HG02943 (cell line): Measurements from ENCODE around the gene IFTAP.
"Not testable (repeated sequence)": the region's sequence is repeated elsewhere in the genome, so short reads cannot be mapped to it uniquely, and the experiment has no call there.

ENCODE experiments used
- ATAC-seq: cut with Tn5 transposase; IDR thresholded peaks from one replicate; pipeline ENCODE4 v1.9.1; 2021; ENCODE audit warnings: mild to moderate bottlenecking, low read depth, moderate library complexity; ENCODE audit not compliant: unreplicated experiment

The IFTAP gene

GRCh38 chr11:36594316-36594989 lies at the start of gene IFTAP:
Gene IFTAP (plus strand): TSS chr11:36594502. CDS start chr11:36610104, 15,602 bp downstream.
- ATAC-seq = peak; percentile 77

GRCh38 chr11:36550385-36551115 lies 43.8 kb upstream of the IFTAP start:
- ATAC-seq = no peak

GRCh38 chr11:36557390-36557789 lies 36.9 kb upstream of the IFTAP start:
- ATAC-seq = not testable (repeated sequence)

GRCh38 chr11:36557991-36558390 lies 36.3 kb upstream of the IFTAP start:
- no peak for ATAC-seq

GRCh38 chr11:36558571-36559413 lies 35.5 kb upstream of the IFTAP start:
- ATAC-seq = no peak

- no peak for ATAC-seq
Observed at GRCh38 chr11:36564376-36565030, 29.8 kb upstream of the IFTAP start.

- ATAC-seq = no peak
Observed at GRCh38 chr11:36565031-36565610, 29.2 kb upstream of the IFTAP start.

GRCh38 chr11:36566407-36567053 lies 27.8 kb upstream of the IFTAP start:
- no peak for ATAC-seq

GRCh38 chr11:36567694-36568093 lies 26.6 kb upstream of the IFTAP start, which contains the start of gene RAG1:
Gene RAG1 (plus strand): TSS chr11:36568007. CDS start chr11:36573305, 5,298 bp downstream.
- no peak for ATAC-seq

GRCh38 chr11:36569095-36569494 lies 25.2 kb upstream of the IFTAP start:
- ATAC-seq = no peak

GRCh38 chr11:36574486-36574885 lies 19.8 kb upstream of the IFTAP start:
- ATAC-seq = no peak

- ATAC-seq = no peak
Observed at GRCh38 chr11:36577373-36577772, 16.9 kb upstream of the IFTAP start.

- no peak for ATAC-seq
Observed at GRCh38 chr11:36577859-36578258, 16.4 kb upstream of the IFTAP start.

- no peak for ATAC-seq
Observed at GRCh38 chr11:36578458-36578857, 15.8 kb upstream of the IFTAP start.

GRCh38 chr11:36581536-36581935 lies 12.8 kb upstream of the IFTAP start:
- ATAC-seq = no peak

GRCh38 chr11:36583667-36584066 lies 10.6 kb upstream of the IFTAP start:
- no peak for ATAC-seq

GRCh38 chr11:36586543-36586942 lies 7.8 kb upstream of the IFTAP start:
- no peak for ATAC-seq

GRCh38 chr11:36588099-36588498 lies 6.2 kb upstream of the IFTAP start:
- no peak for ATAC-seq

GRCh38 chr11:36590513-36590912 lies 3.8 kb upstream of the IFTAP start:
- no peak for ATAC-seq

GRCh38 chr11:36591433-36591832 lies 2.9 kb upstream of the IFTAP start:
- no peak for ATAC-seq
